Pons (tissue), 1 donor: ENCODE data around the gene HDAC11.
A peak's percentile ranks its signal among the peaks of the same experiment; 100 is the strongest.
"Not testable (repeated sequence)": the region's sequence is repeated elsewhere in the genome, so short reads cannot be mapped to it uniquely, and the experiment has no call there.

ENCODE experiments used
- DNase-seq: peaks from one replicate; pipeline ENCODE4 v3.0.0-alpha.2; 2016; ENCODE audit warnings: low spot score

Gene HDAC11

DNA sequence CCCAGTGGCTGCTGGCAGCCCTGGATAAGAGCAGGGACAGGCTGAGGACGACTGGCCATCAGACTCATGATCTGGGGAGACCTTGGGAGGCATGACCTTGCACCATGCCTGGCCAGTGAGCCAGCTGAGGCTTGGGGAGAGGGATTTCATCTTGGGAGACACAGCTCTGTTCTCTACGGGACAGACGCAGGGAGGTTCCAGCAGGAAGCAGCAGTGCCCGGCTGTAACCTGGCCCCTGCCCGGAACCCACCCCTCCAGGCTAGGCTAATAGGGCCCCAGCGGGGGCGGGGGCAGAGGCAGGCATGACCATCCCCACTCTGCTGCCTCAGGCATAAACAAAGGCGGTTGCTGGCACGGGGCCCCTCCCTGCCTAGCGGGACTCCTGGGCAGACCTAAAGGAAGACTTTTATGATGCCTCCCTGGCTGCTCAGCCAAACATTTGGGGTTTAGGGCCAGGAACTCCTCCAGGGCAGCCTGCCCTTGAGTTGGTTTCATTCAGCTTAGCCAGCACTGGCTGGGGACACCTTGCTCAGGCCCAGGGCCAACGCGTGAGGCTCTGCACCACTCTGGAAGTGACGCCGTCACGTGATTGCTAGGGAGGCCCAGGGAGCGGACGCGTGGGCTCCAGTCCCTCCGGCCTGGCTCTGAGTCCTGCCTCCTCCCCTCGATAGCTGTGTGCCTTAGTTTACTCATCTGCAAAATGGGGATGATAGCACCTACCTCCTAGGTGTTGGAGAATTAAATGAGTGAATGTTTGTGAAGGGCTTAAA, 27.6 kb downstream of the HDAC11 start:
- no peak for DNase-seq

- no peak for DNase-seq
These were observed 28.4 kb downstream of the HDAC11 start for GRCh38 chr3:13508496-13508895.

- no peak for DNase-seq
These were observed 29.1 kb downstream of the HDAC11 start for GRCh38 chr3:13509059-13509815.

GRCh38 chr3:13509816-13510192, 29.7 kb downstream of the HDAC11 start:
- DNase-seq: no peak

DNA sequence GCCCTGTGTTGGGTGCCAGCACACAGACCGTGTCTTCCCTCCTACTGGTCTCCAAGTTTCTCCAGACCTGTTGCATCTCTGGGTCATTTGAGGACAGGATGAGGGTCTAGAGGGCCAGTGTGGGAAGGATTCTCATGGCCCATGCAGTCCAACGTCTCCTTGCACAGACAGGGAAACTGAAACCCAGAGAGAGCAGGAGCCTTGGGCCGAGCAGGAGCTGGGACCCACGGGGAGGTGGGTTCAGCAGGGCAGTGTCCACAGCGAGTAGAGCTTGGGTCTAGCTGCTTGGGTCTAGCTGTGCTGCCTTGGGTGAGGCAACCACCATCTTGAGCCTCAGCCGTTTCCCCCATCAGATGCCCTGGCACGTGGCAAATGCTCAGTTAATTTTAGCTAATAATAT, 32.3 kb downstream of the HDAC11 start:
- DNase-seq: no peak

- no peak for DNase-seq
These were observed 33.2 kb downstream of the HDAC11 start for GRCh38 chr3:13513051-13513912.

DNA sequence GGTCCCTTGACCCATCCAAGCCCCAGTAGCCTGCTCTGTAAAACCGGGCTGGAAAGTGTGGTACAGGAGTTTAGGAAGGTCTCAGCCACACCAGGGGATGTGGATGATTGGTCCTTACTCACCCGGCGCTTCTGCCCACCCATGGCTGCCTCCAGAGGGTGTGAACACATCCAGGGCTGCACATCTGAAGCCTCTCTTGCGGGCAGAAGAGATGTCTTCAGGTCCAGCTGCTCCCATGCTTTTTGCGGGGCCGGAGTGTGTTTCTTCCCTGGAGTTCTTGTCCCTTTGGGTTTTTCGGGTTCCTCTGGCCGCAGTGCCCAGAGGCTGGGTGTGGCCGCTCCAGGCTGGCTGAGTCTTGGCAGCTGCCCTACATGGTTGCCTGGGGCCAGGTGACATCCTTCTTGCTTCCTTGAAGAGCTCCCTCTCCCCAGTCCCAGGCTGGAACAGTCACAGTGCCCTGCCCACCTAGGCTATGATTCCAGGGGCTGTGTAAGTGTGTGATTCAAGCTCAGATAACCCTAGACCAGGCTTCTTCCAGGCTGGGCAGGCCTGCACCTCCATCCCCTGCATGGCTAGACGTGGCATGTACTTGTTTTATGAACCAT, 33.9 kb downstream of the HDAC11 start:
- DNase-seq: no peak

- DNase-seq: no peak
These were observed 34.7 kb downstream of the HDAC11 start for GRCh38 chr3:13514639-13515435.

DNA sequence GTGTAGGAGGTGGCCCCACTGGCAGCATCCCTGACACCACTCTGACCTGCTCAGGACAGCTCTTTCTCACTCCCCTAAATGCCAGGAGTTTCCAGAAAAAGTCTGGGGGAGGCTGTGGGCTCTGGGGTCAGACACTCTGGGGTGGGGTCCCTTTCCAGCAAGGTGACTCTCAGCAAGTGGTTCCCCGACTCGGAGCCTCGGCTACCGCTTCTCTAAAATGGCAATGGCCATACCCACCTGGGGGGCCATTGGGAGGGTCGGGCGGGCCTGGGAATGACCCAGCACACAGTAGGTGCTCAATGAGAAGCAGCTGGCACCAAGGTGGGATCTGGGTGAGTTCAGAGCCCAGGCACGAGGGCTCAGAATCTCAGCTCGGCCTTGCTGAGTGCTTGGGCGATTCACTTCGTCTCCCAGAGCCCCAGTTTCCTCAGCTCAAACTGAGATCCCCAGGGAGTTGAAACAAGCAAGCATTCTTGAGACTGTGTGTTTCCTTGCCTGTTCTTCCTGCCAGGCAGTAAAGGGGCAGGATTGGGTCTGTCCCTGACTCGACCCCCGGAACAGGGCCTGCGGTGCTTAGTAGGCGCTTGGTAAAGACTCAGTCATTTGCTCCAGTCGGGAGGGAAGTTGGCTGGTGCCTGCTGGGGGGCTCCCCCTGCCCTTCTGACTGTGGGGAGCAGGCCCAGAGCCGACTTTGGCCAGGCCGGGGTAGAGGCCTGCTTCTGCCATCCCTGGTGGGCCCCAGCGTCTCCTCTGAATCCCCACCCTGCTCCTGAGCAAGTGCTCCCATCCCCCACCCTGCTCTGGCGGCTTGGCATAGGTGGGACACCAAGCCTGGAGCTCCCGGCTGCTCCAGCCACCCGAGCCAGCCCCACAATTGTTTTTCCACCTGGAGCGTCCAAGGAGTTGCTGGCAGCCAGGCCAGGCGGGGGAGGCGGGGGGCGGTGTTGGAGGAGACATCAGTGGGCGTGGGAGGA, 36.0 kb downstream of the HDAC11 start:
- no peak for DNase-seq

- DNase-seq: no peak
These were observed 36.6 kb downstream of the HDAC11 start for GRCh38 chr3:13516760-13517135.

DNA sequence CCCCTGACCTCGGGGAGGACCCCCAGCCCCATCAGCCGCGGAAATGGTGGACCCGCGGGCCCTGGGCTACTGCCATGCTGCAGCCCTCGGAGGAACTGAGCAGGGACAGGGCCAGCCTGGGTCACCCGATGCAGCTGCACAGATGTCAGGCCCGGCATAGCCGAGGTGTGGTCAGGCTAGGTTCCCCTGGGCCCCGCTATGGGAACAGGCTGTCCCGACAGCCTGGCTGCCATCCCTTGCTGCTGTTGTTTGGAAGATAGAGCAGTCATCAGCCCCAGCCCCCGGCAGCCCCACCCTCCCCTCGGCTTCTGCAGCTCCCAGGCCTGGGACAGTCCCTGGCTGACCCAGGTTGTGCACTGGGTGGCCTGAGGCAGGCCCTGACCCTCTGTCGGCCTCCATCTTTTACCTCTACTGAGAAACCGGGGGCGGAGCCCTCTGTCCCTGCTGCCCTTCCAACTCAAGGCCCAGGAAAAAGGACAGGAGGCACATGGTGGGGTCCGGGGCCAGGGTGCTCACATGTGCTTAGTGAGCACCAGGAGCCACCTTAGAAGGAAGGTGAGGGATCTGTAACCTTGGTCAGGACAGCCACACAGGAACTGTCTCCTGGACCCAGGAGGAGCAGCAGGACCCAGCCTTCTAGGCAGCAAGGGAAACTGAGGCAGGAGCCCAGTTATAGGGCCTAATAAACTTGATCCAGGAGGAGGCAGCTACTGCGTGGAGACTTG, 37.3 kb downstream of the HDAC11 start:
- no peak for DNase-seq

GRCh38 chr3:13518516-13518953, 38.4 kb downstream of the HDAC11 start:
- peak; percentile 57 for DNase-seq

DNA sequence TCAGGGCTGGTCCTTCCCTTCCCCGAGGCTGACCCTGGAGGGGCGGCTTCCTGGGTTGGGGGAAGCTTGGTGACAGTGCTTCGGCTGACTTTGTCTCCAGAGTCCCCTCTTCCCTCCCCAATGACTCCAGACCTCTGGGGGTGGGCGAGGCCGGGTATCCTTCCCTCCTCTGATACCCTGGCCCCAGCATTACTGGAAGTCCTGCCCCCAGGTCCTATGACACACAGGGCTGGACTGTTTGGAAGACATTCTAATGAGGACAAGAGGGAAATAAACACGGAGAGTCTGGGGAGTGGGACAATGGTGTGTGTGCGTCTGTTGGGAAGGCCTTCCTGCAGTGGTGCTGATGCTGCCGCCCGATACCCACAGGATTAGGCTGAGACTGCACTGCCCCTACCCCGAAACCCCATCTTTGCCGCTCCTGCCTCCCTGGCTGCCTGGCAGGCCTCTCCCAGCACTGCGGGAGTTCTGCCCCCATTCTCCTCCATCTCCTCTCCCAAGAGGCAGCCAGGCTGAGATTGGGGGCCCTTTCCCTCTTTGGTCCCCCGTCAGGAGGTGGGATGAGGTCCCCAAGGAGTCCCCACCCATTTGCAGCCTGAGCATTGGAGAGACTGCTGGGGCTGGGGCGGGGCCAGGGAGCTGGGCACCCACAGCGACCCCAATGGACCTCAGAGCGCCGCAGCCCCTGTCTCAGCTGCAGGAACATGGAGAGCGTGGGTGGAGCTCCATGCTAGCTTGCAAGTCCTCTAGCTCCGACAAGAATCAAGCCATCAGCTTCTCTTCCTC, 39.1 kb downstream of the HDAC11 start:
- no peak for DNase-seq

GRCh38 chr3:13520326-13520880, 40.3 kb downstream of the HDAC11 start:
- DNase-seq: no peak

- DNase-seq: no peak
These were observed 41.2 kb downstream of the HDAC11 start for GRCh38 chr3:13521309-13521708.

GRCh38 chr3:13521749-13522148, 41.6 kb downstream of the HDAC11 start:
- DNase-seq: not testable (repeated sequence)

DNA sequence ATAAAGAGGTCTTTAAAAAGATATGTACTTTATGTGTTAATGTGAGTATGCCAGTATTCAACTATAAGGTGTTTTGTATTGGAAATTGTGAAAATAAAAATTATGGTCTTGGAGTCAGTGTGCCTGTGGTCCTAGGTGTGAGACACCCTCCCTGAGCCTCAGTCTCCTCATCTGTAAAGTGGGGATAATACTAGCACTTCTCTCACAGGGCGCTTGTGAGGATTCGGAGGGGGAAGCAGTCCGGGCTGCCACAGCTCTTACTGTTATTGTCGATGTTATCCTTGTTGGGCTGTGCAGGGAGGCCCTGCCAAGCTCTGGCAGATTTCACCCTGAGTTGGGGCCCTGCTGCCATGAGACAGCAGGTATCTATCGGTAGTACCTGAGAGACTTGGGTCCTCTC, 42.1 kb downstream of the HDAC11 start:
- no peak for DNase-seq

DNA sequence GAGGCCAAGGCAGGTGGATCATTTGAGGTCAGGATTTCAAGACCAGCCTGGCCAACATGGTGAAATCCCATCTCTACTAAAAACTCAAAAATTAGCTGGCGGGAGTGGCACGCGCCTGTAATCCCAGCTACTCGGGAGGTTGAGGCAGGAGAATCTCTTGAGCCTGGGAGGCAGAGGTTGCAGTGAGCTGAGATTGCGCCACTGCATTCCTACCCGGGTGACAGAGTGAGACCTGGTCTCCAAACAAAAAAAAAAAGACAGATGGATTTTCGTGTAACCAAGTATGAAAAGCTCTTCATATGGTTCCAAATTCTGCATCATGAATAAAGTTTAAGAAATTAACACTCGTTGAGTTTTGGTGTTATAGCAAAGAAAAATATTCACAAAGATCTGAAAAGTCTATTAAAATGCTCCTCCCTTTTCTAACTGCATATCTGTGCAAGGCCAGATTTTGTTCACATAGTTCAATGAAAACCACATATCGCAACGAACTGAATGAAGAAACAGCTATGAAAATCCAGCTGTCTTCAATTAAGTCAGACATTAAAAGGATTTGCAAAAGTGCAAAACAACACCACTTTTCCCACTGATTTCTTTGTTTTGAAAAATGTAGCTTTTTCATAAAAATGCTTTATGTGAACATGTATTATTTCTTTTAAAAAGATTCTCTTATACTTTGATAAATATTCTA, 45.0 kb downstream of the HDAC11 start:
- no peak for DNase-seq
